ENCODE data around the gene VWA8.
"Not testable (repeated sequence)": the region's sequence is repeated elsewhere in the genome, so short reads cannot be mapped to it uniquely, and the experiment has no call there.

The VWA8 gene

GRCh38 chr13:41916173-41916954 is 44.5 kb downstream of the VWA8 start:
- POLR2A ChIA-PET, result no interaction called here
- no peak for TF ChIP-seq CTCF (IDR thresholded peaks at IDR 0.05; ENCODE audit: control extremely low read depth, extremely low read depth, low read depth, missing control alignments)
- CTCF ChIA-PET, result interaction anchor here (1.0 to 1.7 kb wide), 4 partner anchors 8 to 40 kb away, joined by 3 to 5 read pairs (median 4); no protein-coding TSS in a partner anchor
- peak; percentile 65 for DNase-seq (ENCODE audit: extremely low spot score)

GRCh38 chr13:41915081-41915480 is 45.8 kb downstream of the VWA8 start:
- no peak for DNase-seq (ENCODE audit: extremely low spot score)
- no peak for TF ChIP-seq CTCF (IDR thresholded peaks at IDR 0.05; ENCODE audit: control extremely low read depth, extremely low read depth, low read depth, missing control alignments)
- CTCF ChIA-PET, result interaction anchor here (1.5 to 1.7 kb wide), 3 partner anchors 9 to 28 kb away, joined by 4 to 5 read pairs (median 4); no protein-coding TSS in a partner anchor
- POLR2A ChIA-PET, result no interaction called here

DNA sequence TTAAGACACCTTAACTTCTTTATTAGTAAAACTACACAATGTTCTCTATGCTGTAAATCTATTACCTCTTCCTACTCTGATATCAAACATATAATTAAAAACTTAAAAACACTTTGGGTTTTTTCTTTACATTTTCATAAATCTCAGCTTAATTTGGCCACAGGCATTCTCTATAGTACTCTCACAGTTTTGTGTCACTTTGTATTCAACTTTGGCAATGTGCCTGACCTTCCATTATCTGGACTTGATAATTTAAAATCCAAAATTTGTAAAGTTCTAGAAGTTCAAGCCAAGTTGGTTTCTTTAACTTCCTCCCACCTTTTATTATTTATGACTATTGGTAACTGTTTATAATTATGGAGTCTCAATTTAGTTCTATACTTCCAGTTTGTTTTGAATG is 46.4 kb downstream of the VWA8 start:
- ChIA-PET POLR2A (no interaction called here), CTCF (interaction anchor here (1.5 to 1.6 kb wide), 2 partner anchors 15 to 28 kb away, joined by 4 read pairs; no protein-coding TSS in a partner anchor)
- no peak for TF ChIP-seq CTCF (IDR thresholded peaks at IDR 0.05; ENCODE audit: control extremely low read depth, extremely low read depth, low read depth, missing control alignments)
- DNase-seq (ENCODE audit: extremely low spot score), result no peak

GRCh38 chr13:41909506-41909905 is 51.4 kb downstream of the VWA8 start:
- ChIA-PET CTCF (interaction anchor here (0.7 to 1.5 kb wide), 3 partner anchors 10 to 39 kb away, joined by 3 to 6 read pairs (median 3); no protein-coding TSS in a partner anchor), POLR2A (no interaction called here)
- TF ChIP-seq CTCF (IDR thresholded peaks at IDR 0.05; ENCODE audit: control extremely low read depth, extremely low read depth, low read depth, missing control alignments), result no peak
- no peak for DNase-seq (ENCODE audit: extremely low spot score)

- POLR2A ChIA-PET, result no interaction called here
- peak; percentile 30 for DNase-seq (ENCODE audit: extremely low spot score)
- peak; percentile 41 for TF ChIP-seq CTCF (IDR thresholded peaks at IDR 0.05; ENCODE audit: control extremely low read depth, extremely low read depth, low read depth, missing control alignments)
- CTCF ChIA-PET, result interaction anchor here (1.0 kb wide), 2 partner anchors 9 to 137 kb away, joined by 3 to 4 read pairs; no protein-coding TSS in a partner anchor
Observed at GRCh38 chr13:41905600-41906254, 55.2 kb downstream of the VWA8 start.

DNA sequence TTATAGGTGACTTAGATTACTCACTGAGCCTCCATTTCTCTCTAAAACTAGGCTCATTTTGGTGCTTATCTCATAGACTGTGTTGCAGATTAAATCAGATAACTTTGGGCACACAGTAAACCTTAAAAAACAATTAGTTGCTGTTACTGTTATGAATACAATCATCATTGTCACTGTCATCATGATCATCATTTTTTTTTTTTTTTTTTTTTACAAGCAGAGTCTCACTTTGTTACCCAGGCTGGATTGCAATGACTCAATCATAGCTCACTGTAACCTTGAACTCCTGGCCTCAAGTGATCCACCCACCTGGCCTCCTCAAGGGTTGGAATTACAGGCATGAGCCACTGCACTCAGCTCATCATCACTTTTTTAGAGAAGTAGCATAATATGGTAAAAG is 60.0 kb downstream of the VWA8 start:
- ChIA-PET CTCF (interaction anchor here (1.4 kb wide), 2 partner anchors 8 to 14 kb away, joined by 3 to 4 read pairs; no protein-coding TSS in a partner anchor), POLR2A (interaction anchor here (0.7 kb wide), 1 partner anchor 18 kb away, joined by 7 read pairs; no protein-coding TSS in a partner anchor)
- TF ChIP-seq CTCF (IDR thresholded peaks at IDR 0.05; ENCODE audit: control extremely low read depth, extremely low read depth, low read depth, missing control alignments), result no peak
- DNase-seq (ENCODE audit: extremely low spot score), result no peak

GRCh38 chr13:41898411-41898810 is 62.5 kb downstream of the VWA8 start:
- POLR2A ChIA-PET; DNase-seq (ENCODE audit: extremely low spot score): not testable (repeated sequence)
- CTCF ChIA-PET, result interaction anchor here (1.1 kb wide), 1 partner anchor 11 kb away, joined by 3 read pairs; no protein-coding TSS in a partner anchor
